Stimulated activated CD4-positive, alpha-beta T cell treated with anti-CD3 and anti-CD28 coated beads, Interleukin-1b, Interleukin-23, amount 100 ng/mL, for 1 hour (primary cell): ENCODE data around the gene WDR46.
A peak's percentile ranks its signal among the peaks of the same experiment; 100 is the strongest.

Source experiments
- DNase-seq, 2 donors: peaks; one replicate each; pipeline ENCODE4 v3.0.0-alpha.2; 2020; ENCODE audit warnings: low read depth in 2 of 2

The WDR46 gene

GRCh38 chr6:33313709-33314514 lies 24.9 kb upstream of the WDR46 start, which contains the start of gene TAPBP:
Gene TAPBP (minus strand): TSS chr6:33314078. CDS start chr6:33314041, 37 bp downstream.
- peak; percentile 62 for DNase-seq

GRCh38 chr6:33313105-33313708 lies 24.2 kb upstream of the WDR46 start:
- no peak for DNase-seq

DNA sequence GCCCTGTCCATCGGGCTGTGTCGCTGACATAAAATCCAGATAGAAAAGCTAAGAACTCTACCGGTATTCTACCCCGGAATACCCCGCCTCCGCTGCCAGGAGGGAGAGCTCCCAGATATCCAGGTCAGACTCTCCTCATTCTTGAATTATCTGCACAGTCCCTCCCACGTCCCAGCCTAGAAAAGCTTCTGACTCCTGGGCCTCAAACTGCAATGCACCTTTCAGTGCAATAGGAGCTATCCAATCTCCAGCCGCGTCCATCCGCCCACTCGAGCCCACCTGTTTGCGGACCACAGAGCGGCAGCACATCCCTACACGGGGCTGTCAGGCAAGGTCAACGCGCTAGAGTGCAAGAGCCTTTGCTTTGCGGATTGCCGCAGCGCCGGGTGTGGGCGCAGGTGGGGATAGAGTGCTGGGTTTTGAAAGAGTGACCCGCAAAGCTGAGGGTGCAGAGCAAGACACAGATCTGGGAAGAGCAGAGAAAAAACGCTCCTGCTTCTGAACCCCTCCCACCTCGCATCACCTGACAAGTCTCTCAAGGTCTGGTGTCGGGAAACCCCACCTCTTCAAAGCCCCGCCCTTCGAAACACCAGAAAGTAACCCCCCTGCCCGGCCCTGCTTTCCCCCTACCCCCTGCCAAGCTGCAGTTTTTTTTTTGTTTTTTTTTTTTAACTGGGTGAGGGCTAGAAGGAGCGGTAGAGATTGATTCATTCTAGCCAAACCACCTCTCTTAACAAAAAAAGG lies 23.5 kb upstream of the WDR46 start:
- peak; percentile 56 to 65 for DNase-seq

DNA sequence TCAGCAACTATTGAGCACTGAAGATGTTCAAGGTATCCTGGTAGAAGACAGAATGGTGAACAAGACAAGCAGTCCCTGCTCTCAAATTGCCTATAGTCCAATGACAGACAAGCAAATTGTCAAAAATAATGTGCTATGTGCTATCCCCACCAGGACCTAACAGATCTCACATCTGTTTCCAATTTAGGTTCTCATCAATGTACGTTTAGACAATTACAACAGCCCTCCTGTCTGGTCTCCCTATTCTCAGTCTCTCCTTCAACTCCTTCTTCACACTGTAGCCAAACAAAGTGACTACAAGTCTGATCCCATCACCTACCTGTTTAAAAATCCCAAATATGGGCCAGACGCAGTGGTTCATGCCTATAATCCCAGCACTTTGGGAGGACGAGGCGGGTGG lies 17.3 kb upstream of the WDR46 start:
- DNase-seq: no peak

- DNase-seq: no peak
These were observed 16.0 kb upstream of the WDR46 start for GRCh38 chr6:33305052-33305451.

DNA sequence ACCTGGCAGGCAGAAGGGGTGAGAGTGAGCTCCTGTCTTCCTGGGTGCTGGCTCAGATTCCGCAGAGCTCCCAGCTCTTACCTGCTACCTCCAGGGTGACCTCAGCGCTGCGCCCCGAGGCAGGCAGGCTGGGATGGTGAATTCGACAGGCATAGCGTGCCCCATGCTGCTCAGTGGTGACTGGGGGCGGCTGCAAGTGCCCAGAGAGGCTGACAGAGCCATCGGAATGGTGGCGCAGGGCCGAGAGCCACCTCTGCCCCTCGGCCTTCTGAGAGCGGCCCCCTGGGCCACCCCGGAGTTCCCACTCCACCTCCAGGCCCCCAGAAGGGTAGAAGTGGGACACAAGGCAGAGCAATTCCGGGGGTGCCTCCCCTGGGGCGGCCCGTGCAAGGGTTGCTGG lies 15.2 kb upstream of the WDR46 start:
- no peak for DNase-seq

GRCh38 chr6:33301877-33302276 lies 12.8 kb upstream of the WDR46 start:
- DNase-seq: no peak

- DNase-seq: peak; percentile 81 to 90
These were observed 10.4 kb upstream of the WDR46 start for GRCh38 chr6:33299237-33299944.

DNA sequence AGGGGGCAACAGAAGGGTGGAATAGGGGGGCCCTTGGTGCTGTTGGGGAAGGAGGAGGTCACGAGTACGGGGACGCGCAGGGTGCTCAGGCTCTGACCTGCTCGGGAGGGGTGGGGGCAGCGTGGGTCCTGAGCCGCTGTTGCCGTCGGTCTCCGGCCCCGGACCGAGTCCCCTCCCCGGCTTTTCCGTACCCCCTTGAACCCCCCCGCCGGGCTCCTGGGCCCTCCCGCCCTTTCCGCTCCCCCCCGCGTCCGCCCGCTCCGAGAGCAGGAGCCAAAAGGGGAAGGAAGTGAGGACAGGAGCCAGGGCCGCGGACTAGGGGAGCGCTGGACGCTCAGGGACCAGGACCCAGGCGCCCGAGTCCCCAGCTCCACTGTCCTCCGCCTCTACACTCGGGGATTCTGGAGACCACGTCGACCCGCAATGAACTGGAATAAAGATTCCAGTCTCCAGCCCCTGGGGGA lies 9.8 kb upstream of the WDR46 start, which contains the start of gene RGL2:
Gene RGL2 (minus strand): TSS at position 170 of the 464 bp plus-strand sequence. CDS start 332 bp downstream, outside the sequence.
- no peak for DNase-seq

DNA sequence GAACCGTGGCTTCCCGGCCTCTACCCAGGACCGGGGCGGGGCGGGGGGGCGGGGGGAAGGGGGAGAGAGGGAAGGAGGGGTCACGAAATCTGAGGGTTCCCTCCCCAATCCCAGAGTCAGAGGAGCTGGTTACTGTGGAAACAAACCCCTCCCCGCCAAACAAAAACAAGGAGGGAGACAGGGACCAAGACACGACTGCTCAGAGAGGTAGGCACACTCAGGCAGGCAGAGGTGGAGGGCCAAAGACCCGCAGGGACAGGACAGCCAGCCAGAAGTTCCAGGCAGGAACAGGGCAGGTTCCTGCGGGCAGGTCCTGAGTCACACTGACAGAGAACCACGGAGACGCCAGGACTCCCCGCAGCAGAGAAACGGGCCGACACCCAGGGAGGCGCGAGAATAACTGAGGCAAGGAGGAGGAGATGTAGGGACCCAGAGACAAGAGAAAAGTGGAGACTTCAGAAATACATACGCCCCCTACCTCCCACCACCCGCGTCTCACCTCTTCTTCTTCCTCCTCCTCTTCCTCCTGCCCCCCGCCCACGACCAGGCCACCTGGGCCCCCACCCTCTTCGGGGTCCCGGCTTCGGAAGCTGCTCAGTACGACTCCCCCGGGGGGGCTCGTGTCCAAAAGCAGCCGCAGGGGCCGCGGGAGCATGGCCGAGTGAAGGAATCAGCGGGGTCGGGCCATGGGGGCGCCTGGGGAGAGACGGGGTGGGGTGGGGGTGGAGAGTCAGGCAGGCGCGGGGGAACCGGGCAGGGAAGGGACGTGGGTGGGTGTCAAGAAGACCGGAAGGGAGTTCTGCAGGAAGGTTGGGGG lies 9.1 kb upstream of the WDR46 start:
- no peak for DNase-seq

DNA sequence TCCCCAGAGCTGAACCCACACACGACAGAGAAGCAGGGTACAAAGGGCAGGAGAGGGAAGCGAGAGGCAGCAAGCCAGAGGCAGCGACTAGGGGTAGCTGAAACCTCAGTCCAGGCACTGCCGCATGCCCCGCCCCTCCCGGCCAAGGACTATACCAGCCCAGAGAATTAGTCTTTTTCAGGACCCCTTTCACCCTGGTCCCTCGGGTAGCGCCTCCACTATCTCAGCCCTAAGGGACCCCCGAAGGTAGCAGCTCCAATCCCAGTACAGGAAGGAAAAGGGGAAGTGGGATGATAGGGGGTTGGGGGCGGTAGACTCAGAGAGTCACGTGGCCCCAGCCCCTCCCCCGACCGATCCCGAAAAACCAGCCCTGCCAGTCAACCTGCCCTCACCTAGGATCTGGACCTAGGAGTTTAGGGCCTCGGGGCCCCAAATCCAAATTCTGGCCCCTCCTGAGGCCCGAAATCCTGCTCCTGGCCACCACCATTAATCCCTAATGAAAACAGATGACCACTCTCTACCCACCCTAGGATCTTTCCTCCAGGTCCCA lies 8.4 kb upstream of the WDR46 start:
- DNase-seq: no peak

- no peak for DNase-seq
These were observed 7.9 kb upstream of the WDR46 start for GRCh38 chr6:33296797-33297405.

DNA sequence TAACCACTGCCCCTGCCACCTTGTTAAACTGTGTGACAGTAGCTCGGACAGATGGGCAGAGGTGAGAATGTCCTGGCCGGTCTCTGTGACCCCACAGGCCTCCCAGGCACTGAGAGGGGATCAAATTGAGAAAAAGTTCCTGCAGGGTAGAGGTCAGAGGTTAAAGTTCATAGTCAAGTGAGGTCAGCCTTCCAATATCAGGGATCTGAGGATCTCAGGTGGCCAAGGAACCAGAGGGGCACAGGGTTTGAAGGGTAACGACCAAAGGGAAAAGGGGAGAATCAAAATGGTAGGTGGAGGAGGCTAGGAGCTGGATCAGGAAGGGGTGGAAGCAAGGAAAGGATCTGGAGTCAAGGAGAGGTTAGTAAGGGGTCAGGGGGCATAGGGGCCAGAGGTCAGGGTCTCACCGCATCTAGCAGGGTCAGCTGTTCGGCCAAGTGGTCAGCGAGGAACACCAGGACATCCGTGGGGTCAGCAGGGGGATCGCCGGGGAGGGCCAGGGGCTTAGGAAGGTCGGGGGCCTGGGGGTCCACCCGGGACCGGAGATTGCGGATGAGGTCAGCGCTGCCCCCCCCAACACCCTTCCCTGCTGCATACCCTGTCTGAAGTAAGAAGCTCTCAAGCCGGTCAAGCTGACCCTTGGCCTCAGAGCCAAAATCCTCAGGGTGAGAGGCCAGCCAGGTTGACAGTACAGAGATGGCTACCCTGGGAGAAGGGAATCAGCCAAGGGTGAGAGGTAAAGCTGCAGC lies 6.8 kb upstream of the WDR46 start:
- DNase-seq: no peak

GRCh38 chr6:33294086-33294823 lies 5.2 kb upstream of the WDR46 start:
- DNase-seq: no peak

DNA sequence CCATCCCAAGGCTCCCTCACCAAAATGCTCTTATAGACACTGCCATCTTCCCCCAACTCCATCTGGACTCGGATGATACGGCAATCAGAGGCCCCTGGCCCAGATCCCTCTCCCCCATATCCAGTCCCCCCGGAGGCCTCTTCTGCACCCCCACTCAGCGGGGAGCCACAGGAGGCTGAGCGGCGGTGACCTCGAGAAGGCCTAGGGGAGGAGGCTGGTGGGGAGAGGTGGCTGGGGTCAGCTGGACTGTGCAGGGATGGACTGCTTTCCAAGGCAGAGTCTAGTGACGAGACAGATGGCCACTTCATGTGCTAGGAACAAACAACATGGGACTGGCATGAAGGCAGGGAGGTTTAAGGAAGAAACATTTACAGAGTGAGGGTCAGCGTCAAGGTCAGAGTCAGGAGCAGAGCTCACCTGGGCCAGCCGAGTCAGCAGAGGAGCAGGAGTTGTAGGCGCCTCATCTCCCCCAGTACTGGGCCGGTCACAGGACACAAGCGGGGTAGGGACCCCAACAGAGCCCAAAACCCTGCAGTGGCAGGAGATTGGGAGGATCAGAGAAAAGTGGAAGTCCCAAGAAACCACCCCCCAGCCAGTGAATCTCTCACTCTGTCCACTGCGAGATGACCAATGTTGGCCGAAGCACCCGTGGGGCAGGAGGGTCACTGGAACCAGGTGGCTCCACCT lies 4.1 kb upstream of the WDR46 start:
- DNase-seq: no peak

- no peak for DNase-seq
These were observed 1.4 kb upstream of the WDR46 start for GRCh38 chr6:33290459-33290858.

DNA sequence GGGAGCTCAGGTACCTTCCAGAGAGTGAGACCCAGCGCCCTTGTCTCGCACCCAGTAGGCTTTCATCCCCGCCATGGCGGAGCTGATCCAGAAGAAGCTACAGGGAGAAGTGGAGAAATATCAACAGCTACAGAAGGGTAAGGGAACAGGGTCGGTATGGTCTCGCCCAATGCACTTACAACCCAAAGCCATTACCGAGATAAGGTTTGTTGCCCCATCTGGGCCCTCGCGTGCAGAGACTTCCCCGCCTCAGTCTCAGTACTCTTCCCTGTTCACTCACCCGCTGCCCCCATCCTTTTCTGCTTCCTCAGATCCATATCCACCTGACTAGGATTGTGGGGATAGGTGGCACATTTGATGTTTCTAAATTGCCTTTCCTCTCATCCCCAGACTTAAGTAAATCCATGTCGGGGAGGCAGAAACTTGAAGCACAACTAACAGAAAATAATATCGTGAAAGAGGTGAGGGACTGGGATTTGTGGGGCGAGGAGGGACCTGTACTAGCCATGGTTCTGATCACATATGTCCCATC lies 811 bp upstream of the WDR46 start:
- no peak for DNase-seq
